COLO829 (cell line): Measurements from ENCODE around the gene PHACTR1.
"Not testable (repeated sequence)": the region's sequence is repeated elsewhere in the genome, so short reads cannot be mapped to it uniquely, and the experiment has no call there.

Source experiments
- DNase-seq: peaks from one replicate; pipeline ENCODE4 v3.0.0; 2012; ENCODE audit warnings: low spot score

PHACTR1 gene

GRCh38 chr6:13239530-13240455, 523.2 kb downstream of the PHACTR1 start:
- peak; percentile 88 for DNase-seq

GRCh38 chr6:13241364-13241763, 524.8 kb downstream of the PHACTR1 start:
- DNase-seq: no peak

- DNase-seq: no peak
These were observed 525.6 kb downstream of the PHACTR1 start for GRCh38 chr6:13242178-13242577.

- no peak for DNase-seq
These were observed 526.0 kb downstream of the PHACTR1 start for GRCh38 chr6:13242590-13242989.

- DNase-seq: no peak
These were observed 526.5 kb downstream of the PHACTR1 start for GRCh38 chr6:13243033-13243432.

GRCh38 chr6:13243745-13244144, 527.2 kb downstream of the PHACTR1 start:
- DNase-seq: not testable (repeated sequence)

- no peak for DNase-seq
These were observed 531.1 kb downstream of the PHACTR1 start for GRCh38 chr6:13247627-13248026.

GRCh38 chr6:13248053-13248452, 531.5 kb downstream of the PHACTR1 start:
- peak; percentile 89 for DNase-seq

- no peak for DNase-seq
These were observed 532.0 kb downstream of the PHACTR1 start for GRCh38 chr6:13248584-13248985.

GRCh38 chr6:13248994-13249393, 532.4 kb downstream of the PHACTR1 start:
- no peak for DNase-seq

GRCh38 chr6:13249817-13250216, 533.2 kb downstream of the PHACTR1 start:
- DNase-seq: no peak

GRCh38 chr6:13250703-13251102, 534.1 kb downstream of the PHACTR1 start:
- DNase-seq: no peak

- no peak for DNase-seq
These were observed 534.7 kb downstream of the PHACTR1 start for GRCh38 chr6:13251242-13251641.

- no peak for DNase-seq
These were observed 536.2 kb downstream of the PHACTR1 start for GRCh38 chr6:13252790-13253189.

- DNase-seq: no peak
These were observed 536.7 kb downstream of the PHACTR1 start for GRCh38 chr6:13253272-13253671.

- no peak for DNase-seq
These were observed 539.9 kb downstream of the PHACTR1 start for GRCh38 chr6:13256266-13257001.

- DNase-seq: no peak
These were observed 542.8 kb downstream of the PHACTR1 start for GRCh38 chr6:13259393-13259792.

- DNase-seq: no peak
These were observed 543.6 kb downstream of the PHACTR1 start for GRCh38 chr6:13260101-13260598.

GRCh38 chr6:13260831-13261230, 544.3 kb downstream of the PHACTR1 start:
- no peak for DNase-seq

GRCh38 chr6:13261464-13261994, 545.0 kb downstream of the PHACTR1 start:
- DNase-seq: no peak

GRCh38 chr6:13262302-13263230, 546.0 kb downstream of the PHACTR1 start:
- DNase-seq: no peak

- DNase-seq: no peak
These were observed 547.1 kb downstream of the PHACTR1 start for GRCh38 chr6:13263669-13264068.
